ENCODE measurements around the gene ATP8B4.

ATP8B4 gene

GRCh38 chr15:49813625-49814024, 305.4 kb downstream of the ATP8B4 start:
- no peak for DNase-seq (ENCODE audit: low read depth)

GRCh38 chr15:49810720-49811119, 308.3 kb downstream of the ATP8B4 start:
- no peak for DNase-seq (ENCODE audit: low read depth)

- no peak for DNase-seq (ENCODE audit: low read depth)
Observed at GRCh38 chr15:49809894-49810609, 309.0 kb downstream of the ATP8B4 start.

- DNase-seq (ENCODE audit: low read depth): no peak
Observed at GRCh38 chr15:49808341-49808740, 310.7 kb downstream of the ATP8B4 start.
